HG03565 (cell line): Measurements from ENCODE around the gene ZNF438.
"Not testable (repeated sequence)": the region's sequence is repeated elsewhere in the genome, so short reads cannot be mapped to it uniquely, and the experiment has no call there.

Experiments used
- ATAC-seq: cut with Tn5 transposase; IDR thresholded peaks from one replicate; pipeline ENCODE4 v1.9.1; 2021; ENCODE audit warnings: mild to moderate bottlenecking, moderate library complexity; ENCODE audit not compliant: unreplicated experiment

ZNF438 gene

DNA sequence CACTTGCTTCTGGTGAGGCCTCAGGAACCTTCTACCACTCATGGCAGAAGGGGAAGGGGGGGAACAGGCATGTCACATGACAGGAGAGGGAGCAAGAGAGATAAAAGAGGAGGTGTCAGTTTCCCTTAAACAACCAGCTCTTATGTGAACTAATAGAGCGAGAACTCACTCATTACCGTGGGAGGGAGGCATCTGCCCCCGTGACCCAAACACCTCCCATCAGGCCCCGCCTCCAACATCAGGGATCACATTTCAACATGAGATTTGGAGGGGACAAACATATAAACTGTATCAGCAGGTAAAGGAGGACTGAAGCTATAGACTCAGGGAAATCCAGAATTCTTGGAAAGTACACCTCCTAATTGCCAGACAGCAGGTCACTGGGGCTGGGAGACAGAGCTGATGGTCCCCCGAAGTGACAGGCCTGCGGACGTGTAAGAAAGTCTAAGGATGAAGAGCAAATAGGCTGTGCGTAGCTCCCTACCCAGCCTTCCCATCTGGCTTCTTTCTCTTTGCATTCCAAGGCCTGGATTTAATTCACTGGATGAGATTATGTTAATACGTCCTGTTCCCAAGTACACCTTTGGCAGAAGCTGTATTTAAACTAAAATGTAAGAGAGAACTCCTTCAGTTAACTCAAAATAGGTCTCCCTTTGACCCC, 215.4 kb downstream of the ZNF438 start:
- ATAC-seq = no peak

DNA sequence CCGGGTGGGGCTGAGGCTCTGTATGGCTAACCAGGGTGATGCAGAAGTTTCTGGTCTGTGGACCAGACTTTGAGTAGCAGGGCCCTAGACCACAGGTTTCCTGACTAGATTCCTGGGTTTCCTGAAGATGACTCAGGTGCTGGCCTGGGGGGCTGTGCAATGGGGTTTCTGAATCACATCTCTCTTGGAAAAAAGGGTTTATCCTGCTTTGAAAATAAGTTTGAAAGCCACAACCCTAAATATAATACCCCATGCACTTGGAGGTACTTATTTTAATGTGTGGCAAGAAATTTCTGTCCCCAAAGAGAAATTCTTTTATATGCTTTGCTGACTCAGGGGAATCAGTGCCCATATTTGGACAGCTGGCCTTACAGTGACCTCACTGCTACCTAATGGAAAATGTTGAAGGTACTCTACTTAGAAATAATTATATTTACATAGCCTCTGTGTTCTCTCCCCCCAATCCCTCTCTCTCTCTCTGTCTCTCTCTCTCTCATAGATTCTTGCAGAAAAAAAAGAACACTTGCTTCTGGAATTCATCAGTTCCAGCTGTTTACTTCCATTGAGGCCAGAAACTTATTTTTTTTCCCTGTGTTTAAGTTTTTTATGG, 217.7 kb downstream of the ZNF438 start:
- ATAC-seq = no peak

DNA sequence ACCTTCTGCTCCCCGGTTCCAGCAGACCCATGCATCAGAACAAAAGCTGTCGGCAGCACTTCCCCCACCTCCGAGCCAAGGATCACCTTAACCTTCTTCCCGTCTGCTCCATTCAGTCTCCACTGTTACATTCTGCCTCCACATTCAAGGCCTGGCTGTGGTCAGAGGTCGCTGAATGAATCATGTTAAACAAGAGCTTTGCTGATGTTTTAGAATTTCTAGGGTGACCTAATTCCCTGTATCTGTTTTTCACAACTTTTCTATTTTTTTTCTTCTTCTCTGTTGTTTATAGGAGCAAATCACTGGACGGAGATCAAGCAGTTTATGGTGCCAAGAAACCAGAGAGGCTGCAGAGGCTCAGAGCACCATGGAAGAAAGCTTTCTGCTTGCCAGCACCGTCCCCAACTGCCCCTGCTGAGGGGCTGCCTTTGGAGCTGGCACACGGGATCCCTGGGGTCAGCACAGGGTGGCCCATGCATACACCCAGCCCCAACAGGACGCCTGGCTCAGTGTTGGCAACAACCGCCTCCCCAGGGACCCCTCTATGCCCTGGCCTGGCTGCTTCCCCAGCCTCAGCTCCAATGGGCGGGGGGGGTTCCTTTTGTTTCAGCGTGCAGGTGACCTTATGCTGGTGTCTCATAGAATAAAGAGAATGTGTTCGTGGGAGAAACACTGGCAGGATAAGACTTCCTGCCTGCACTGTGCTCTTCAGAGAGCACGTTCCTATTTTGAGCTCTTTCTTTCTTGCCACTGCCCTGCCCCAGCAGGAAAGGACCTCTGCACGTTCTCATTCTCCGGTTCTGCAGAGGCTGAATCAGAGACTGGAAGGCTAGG, 219.4 kb downstream of the ZNF438 start:
- ATAC-seq = no peak

DNA sequence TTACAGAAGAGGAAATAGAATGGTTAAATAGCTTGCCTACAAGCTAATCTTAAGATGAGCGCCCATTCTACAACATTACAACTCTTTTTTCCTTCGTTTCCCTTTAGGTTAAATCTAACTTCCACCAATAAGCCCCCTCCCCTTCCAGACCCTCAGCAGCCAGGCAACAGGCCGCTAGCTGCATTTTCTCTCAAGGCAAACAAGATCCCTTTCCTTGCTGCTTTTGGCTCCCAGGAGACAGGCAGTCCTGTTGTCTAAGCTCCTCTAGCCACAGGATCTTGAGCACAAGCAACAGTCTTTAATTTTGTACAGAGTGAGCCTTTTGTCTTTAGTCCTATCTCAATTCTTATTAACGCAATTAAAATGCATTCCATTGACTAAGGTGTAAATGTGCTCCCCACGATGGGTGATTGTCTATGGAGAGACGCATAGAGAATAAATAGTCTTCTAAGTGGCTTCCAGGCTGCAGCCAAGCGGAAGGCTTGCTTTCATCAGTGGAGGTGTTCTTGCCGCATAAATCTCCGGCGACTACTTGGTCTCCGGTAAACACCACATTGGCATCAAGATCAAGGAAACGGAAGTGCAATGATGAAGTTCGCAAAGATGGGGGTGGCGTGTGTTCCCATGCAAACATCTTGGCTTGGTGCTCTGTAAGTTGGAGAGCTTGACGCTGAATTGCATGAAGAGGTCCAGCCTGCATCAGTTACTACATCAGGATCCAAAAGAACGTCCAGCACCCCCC, 220.2 kb downstream of the ZNF438 start:
- no peak for ATAC-seq

DNA sequence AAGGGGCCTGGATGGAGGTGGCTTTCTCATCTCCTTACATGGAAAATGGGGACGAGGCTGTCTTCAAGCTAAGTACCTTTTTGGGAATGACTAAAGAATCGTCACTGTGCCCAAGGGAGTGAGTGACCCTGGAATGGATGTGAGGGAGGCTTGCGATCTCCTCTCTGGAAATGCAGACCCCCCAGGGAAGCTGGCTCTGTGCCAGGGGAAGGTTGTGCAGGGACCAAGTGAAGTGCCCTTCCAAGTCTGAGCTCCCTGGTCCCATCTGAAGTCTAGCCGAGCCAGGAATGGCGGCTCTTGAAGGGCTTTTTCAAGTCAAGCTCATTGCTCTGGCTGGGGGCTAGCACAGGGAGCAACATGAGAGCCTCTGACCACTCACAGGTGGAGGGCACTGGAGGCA, 221.2 kb downstream of the ZNF438 start:
- no peak for ATAC-seq

DNA sequence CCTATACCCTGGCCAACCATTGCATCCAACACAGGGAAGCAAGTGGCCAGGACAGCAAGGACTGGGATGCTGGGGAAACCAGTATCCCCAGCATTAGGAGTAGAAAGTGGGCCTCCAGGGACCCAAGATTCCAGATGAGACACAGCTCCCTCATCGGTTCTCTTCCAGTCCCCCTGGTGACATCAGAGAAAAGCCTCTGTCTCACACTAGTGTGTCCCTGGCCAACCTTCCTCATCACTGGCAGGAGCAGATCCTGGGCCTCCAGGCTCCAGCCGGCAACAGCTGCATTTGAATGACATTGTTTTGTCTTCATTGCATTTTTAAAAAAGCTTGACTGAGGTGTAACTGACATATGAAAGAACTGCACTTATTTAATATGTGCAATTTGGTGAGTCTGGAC, 224.8 kb downstream of the ZNF438 start:
- ATAC-seq = no peak

DNA sequence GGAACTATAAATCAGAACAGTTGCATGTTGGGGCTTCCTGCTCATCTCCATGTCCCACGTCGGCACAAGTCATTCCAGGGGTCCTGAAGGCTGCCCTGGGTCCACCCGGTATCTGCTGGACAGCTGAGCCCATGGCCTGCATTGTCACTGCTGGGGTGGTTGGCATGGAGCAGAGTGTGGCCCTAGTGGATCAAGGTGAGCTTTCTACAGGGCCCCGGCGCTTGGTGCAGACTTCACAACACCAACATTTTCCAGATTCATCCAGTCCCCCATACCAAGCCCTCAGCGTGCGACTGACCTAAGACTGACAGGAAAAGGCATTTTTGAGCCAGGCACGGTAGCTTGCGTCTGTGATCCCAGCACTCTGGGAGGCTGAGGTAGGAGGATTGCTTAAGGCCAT, 226.6 kb downstream of the ZNF438 start:
- ATAC-seq = no peak

DNA sequence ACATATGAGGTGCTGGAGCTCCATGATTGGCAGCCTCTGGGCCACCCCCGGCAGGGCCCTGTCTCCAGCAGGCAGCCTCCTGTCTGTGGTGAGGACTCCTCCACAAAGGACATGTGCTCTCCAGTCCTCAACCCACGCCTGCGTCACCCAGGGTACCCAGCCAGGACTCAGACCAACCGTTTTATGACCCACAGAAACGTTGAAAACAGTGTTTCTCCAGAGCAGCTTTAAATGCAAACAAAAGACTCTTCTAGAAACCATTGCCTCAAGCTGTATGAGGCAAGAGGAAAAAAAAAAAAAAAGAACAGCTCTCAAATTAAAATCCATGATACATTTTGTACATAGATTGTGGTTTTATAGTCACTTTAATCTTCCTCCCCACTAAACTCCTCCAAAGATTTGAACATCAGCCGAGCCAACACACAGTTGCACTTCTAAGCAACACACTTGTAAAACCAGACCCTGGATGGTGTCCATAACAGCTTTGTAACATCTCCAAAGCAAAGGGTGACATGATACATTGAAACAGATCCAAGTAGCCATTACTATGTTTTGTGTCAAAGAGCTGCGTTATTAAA, 227.1 kb downstream of the ZNF438 start:
- no peak for ATAC-seq

DNA sequence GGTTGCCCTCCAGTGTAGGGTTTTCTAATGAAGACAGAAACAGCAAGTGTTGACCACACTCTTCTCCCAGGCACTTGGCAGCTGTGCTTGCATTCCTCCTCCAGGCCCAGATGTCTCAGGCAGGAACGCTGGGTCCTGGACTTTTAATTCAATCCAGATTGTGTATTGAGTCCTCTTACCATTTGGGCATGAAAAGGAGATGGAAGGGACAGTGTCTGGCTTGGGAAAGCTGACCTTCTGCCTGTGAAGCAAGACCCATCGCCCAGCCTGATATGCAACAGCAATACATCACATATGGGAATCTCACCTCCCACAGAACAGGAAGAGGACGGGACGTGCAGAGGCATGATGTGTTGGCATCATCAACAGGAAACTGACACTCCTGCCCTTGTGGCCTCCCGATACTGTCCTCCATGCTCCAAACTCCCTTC, 227.8 kb downstream of the ZNF438 start:
- ATAC-seq = no peak

DNA sequence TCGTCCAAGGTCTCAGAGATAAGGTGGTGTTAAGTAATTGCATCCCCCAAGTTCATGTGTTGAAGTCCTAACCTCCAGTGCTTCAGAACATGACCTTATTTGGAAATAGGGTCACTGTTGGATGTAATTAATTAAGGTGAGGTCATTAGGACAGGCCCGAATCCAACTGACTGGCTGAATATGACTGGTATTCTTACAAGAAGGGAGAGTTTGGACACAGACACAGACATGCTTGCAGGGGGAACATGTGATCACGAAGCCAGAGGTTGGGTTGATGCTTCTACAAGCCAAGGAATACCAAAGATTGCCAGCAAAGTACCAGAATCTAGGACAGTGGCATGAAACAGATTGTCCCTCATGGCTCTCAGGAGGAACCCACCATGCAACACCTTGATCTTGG, 228.6 kb downstream of the ZNF438 start:
- ATAC-seq = no peak

DNA sequence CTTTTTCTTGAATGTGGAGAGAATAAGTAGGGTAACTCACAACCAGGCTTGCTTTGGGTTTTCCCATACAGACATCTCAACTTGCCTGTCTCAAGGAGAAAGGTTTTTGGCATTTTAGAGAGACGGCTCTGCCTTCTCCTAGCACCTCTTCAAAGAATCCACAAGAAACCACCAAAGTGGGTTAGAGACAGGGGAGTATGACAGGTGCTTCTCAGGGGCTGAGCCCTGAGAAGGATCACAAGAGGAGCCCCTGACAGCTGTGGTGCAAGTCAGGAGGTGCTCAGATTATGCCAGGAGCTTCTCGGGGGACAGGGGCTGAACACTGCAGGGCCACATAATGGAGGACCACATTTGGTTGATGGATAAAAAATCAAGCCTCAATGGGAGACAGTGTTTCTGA, 231.3 kb downstream of the ZNF438 start:
- ATAC-seq = no peak

DNA sequence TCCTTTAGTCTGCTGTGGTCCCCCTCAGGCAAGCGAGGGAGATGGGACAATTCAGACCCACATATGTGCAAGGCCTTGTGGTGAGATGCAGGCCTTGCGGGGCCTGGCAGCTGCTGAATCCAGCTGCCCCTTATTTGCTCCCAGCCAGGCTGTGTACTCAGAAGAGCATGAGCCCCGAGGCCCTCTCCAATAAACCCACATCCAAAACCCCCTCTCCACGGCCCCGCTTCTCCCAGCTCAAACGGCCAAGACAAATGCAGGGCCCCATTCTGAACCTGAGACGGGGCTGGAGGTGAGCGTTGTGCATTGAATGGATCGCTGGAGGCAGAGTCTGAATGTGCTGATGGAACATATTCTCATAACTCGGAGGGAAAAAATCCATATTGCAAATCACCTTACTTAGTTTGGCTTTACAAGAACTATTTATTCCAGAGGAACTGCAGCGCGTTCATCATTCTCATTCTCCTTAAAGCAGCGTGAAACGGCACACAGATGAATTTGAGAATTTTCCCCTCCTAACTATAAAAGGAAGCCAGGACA, 232.9 kb downstream of the ZNF438 start:
- no peak for ATAC-seq

DNA sequence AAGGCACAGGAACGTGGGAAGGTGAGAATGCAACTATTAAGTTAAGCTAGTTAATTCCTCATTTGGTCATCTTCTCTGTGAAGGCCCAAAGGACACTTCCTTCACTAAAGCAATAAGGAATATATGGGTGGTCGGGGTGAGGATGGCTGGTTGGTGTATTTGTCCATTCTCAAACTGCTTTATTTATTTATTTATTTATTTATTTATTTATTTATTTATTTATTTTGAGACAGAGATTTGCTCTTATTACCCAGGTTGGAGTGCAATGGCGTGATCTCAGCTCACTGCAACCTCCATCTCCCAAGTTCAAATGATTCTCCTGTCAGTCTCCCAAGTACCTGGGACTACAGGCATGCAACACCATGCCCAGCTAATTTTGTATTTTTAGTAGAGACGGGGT, 236.6 kb downstream of the ZNF438 start:
- ATAC-seq = not testable (repeated sequence)
